Muscle of leg (tissue), 11 donors: ENCODE results near the gene KCNQ1OT1. TPM values are rescaled to one million over a fixed set of nuclear protein-coding genes. Genes with fewer than 3 reads are reported as not detected.

Experiments used
- DNase-seq: peaks from one replicate; pipeline ENCODE4 v3.0.0; 2013
- H3K27ac ChIP-seq: one replicate; pipeline ENCODE4 v1.5.1; 2013; ENCODE audit warnings: mild to moderate bottlenecking, low read length, control low read depth
- H3K27me3 ChIP-seq: one replicate; pipeline ENCODE4 v1.6.1; 2013; ENCODE audit warnings: low read length; ENCODE audit not compliant: control insufficient read depth, insufficient read depth
- H3K36me3 ChIP-seq: one replicate; pipeline ENCODE4 v1.6.1; 2013; ENCODE audit warnings: low read length; ENCODE audit not compliant: control insufficient read depth, insufficient read depth
- H3K4me1 ChIP-seq: one replicate; pipeline ENCODE4 v1.6.1; 2013; ENCODE audit warnings: low read length; ENCODE audit not compliant: control insufficient read depth, insufficient read depth
- H3K4me3 ChIP-seq: one replicate; pipeline ENCODE4 v1.5.1; 2013; ENCODE audit warnings: low read length, control low read depth
- H3K9me3 ChIP-seq: replicated peaks from 2 replicates; pipeline ENCODE4 v1.6.1; 2013; ENCODE audit warnings: low read depth, low read length; ENCODE audit not compliant: control insufficient read depth
- WGBS: methylation state at CpG from one replicate; pipeline ENCODE4 v1.1.5; 2013; ENCODE audit warnings: missing lambda C conversion rate; ENCODE audit not compliant: insufficient coverage; 5-methylcytosine and 5-hydroxymethylcytosine counted together
- polyA plus RNA-seq, 8 donors: library from polyadenylated mRNA; unstranded; fragments of 120-200 nt; gene quantifications; one replicate each; pipeline versions ENCODE4 v1.2.1 to v1.2.3, GENCODE V29; 2013; ENCODE audit warnings: inconsistent platforms in 1 of 8, low replicate concordance in 1 of 8; ENCODE audit not compliant: insufficient read length in 8 of 8, insufficient read depth in 1 of 8
- total RNA-seq: library from RNA; stranded (reverse); fragments of 120-200 nt; gene quantifications from one replicate; pipeline ENCODE4 v1.2.4, GENCODE V29; 2013

The KCNQ1OT1 gene
- total and polyA plus RNA-seq, 9 donors = 0.45 to 10.8 (median 1.00) TPM

DNA sequence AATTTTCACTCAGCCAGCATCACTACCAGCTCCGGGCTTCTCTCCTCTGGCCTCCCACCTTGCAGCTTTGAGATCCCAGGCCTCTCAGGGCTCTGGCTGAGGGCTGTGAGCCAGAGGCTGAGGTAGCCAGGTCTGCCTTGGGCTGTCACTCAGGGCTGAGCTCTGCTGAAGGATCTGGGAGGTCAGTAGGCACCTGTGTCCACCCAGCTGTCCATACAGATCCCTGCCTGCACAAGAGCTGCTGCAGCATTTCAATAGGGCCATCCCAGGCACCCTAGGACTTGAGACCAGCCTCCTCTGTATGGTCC is 12.6 kb downstream of the KCNQ1OT1 start:
- peaks cover 27% of the 10 kb centered on the region for H3K36me3 ChIP-seq
- DNase-seq = no peak
- H3K4me3 ChIP-seq = no peak overlapping the region
- peaks cover 72% of the 10 kb centered on the region for H3K4me1 ChIP-seq
- no peaks in the 10 kb centered on the region for H3K9me3 ChIP-seq
- H3K27ac ChIP-seq = no peak overlapping the region
- WGBS = 29% methylated on average over 1 of the region's 1 CpG
- no peaks in the 10 kb centered on the region for H3K27me3 ChIP-seq

DNA sequence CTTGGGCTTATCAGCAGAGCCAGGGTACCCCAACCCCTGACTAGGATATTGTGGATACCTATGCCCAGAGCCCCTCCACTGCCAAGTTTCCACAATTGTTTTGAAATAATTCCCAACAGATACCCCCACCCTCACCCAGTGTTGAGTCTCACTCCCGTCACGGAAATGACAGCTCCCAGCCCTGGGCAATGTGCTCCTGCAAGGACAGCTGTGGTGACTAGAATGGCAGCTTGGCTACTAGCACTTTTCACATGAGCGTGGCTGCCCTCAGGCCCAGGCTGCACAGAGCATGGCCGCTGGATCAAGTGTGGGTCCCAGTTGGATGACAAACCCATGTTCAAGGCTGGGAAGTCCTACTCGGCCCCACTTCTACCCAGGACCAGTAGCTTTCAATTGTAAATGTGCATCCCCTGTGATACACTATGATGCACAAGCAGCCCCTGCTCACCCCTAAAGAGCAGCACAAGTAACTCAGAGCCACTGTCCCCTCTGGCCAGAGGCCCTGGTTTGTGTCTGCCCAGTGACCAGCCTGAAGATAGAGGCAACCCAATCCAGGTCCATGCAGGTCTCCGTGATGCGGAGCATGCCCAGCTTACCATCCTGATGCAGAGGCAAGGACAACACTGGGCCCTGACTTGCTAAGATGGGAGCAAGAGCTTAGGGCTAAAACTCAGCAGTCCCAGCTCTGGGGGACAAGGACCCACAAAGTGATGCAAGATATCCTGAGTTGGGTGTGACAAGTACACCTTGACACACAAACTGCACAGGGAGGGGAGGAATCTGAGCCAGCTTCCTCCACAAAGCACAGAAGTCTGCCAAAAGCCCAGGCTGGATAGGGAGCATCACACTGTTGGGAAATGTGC is 13.2 kb downstream of the KCNQ1OT1 start:
- Histone ChIP-seq H3K36me3 (peaks cover 28% of the 10 kb centered on the region), H3K4me3 (no peak overlapping the region), H3K9me3 (no peaks in the 10 kb centered on the region), H3K4me1 (peaks cover 66% of the 10 kb centered on the region), H3K27ac (no peak overlapping the region), H3K27me3 (no peaks in the 10 kb centered on the region)
- WGBS = 85% methylated on average over 7 of the region's 7 CpGs
- no peak for DNase-seq

DNA sequence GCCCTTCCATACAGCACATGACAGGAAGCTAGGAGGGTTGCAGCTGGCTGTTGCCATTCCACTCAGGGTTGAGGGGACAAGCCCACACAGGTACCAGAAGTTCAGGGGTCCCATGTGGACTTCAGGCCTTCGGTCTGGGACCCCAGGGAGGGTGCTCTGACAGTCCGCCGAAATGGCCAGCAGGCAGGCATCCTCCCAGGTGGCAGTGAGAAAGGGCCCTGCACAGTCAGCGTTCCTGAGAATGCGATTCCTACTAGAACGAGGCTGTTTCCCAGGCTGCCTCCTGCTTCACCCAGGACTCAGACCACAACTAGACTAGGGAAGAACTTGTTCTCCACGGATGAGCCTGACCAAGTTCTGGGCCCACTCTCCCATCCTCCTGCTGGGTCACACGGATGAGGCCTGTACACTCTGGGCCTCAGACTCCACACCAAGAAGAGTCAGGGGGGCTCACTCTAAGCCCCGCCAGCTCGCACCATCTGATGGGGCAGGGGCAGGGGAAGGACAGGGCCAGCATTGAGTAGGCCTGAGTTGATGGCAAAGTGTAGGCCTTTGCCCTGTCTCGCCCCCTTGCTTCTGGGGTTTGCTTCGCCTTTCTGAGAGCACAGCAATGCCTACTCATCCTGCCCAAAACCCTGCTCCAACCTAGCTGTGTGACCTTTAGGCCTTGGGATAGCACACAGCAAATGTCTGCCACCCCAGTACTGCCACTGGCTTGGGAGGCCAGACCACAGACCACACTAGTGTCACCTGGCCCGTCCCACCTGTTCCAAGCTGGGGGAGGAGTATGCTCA is 14.0 kb downstream of the KCNQ1OT1 start:
- DNase-seq = no peak
- Histone ChIP-seq H3K27ac (no peak overlapping the region), H3K27me3 (no peaks in the 10 kb centered on the region), H3K4me3 (no peak overlapping the region), H3K36me3 (peaks cover 28% of the 10 kb centered on the region), H3K9me3 (no peaks in the 10 kb centered on the region), H3K4me1 (peaks cover 58% of the 10 kb centered on the region)
- 82% methylated on average over 10 of the region's 13 CpGs for WGBS

DNA sequence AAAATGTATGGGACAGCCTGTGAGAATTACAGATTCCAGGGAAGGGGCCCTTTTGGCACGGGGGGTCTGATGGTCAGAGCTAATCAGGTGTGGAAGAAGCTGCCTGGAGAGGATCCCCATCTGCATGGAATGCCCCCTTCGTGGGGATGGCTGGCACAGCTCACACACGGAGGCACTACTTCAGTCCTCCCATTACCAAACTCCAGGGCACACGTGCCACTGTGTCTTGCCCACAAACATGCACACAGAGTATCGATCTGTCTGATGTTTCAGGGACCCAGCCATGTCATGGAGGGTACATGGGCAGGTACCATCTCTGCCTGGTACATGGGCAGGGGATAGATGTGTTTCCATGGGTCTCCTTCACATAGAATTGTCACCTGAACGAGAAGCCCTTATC is 14.7 kb downstream of the KCNQ1OT1 start:
- Histone ChIP-seq H3K4me3 (no peak overlapping the region), H3K4me1 (peaks cover 51% of the 10 kb centered on the region), H3K9me3 (no peaks in the 10 kb centered on the region), H3K27ac (no peak overlapping the region), H3K27me3 (no peaks in the 10 kb centered on the region), H3K36me3 (peaks cover 28% of the 10 kb centered on the region)
- no peak for DNase-seq
- WGBS = 82% methylated on average over 2 of the region's 6 CpGs

DNA sequence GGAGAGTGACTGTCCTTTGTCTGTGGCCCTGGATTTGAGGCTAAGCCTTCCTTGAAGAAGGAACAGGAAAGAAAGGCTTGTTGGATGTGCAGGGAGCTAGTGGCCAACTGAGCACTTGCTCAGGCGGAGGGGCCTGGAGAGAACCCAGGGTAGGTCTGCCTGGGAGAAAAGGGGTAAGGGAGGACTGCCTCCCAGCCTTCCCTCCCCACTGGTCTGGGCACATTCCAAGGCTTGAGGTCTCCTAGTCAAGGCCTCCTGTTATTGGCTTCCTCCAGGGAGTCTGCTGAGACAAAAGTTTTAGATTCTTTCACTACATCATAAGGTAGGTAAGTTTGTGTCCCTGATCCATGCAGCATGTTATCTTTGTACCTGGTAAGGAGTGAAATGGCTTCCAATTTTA is 15.2 kb downstream of the KCNQ1OT1 start:
- no CpG with 5 or more reads among the region's 1 CpG for WGBS
- DNase-seq = no peak
- no peaks in the 10 kb centered on the region for H3K27me3 ChIP-seq
- H3K27ac ChIP-seq = no peak overlapping the region
- peaks cover 28% of the 10 kb centered on the region for H3K36me3 ChIP-seq
- H3K4me3 ChIP-seq = no peak overlapping the region
- peaks cover 46% of the 10 kb centered on the region for H3K4me1 ChIP-seq
- H3K9me3 ChIP-seq = no peaks in the 10 kb centered on the region

DNA sequence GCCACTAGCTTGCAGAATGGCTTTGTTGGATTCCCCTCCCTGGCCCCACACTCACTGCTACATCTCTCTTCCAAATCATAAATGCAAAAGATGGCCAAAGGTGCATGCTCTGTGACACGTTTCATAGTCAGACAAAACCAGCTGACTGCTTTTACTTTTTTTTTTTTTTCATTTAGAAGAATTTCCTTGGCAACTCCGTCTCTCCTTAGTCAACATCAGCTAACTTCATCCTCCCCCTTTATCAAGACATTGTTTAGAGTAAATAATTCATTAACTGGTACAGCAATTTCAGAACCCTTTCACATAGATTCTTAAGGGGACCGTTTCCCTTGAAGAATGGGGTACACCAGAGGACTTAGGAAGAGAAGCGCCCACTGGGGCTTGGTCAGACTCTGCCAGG is 16.0 kb downstream of the KCNQ1OT1 start:
- peaks cover 38% of the 10 kb centered on the region for H3K4me1 ChIP-seq
- H3K27ac ChIP-seq = no peak overlapping the region
- no peaks in the 10 kb centered on the region for H3K27me3 ChIP-seq
- DNase-seq = no peak
- WGBS = no CpG with 5 or more reads among the region's 4 CpGs
- H3K36me3 ChIP-seq = peaks cover 24% of the 10 kb centered on the region
- no peaks in the 10 kb centered on the region for H3K9me3 ChIP-seq
- no peak overlapping the region for H3K4me3 ChIP-seq

DNA sequence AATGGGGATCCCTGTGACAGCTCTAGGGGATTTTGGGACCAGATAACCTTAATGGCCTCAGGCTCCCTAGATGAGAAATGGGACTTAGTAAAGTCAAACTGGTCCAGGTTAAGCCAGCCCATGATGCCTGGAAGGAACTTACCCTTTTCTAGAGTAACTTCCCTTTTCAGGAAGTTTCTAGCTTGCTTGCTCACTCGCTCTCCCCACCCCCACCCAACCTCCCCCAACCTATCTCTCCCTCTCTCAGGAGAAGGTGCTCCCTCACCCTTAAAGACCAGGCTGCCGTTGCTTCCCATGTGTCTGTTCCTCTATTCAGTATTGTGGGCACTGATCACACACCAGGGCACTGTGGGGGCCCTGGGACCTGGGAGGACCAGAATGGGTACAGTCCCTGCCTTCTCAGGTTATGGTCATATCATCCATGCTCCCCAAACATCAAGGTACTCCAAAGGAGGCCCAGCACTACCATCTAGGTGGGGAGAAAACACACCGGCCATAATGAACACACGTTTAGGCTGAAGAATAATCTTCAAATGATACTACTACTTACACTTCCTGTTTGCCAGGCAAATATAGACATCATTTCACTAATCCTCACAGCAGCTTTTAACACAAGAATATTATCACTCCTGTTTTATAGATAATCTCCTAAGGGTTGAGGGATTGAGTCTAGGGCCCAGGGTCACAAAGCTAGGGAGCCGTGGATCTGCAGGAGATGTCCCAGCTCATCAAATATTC is 18.2 kb downstream of the KCNQ1OT1 start:
- no peaks in the 10 kb centered on the region for H3K27me3 ChIP-seq
- H3K9me3 ChIP-seq = no peaks in the 10 kb centered on the region
- peaks cover 13% of the 10 kb centered on the region for H3K36me3 ChIP-seq
- DNase-seq = no peak
- 64% methylated on average over 4 of the region's 5 CpGs for WGBS
- no peak overlapping the region for H3K4me3 ChIP-seq
- no peak overlapping the region for H3K27ac ChIP-seq
- H3K4me1 ChIP-seq = peaks cover 18% of the 10 kb centered on the region

DNA sequence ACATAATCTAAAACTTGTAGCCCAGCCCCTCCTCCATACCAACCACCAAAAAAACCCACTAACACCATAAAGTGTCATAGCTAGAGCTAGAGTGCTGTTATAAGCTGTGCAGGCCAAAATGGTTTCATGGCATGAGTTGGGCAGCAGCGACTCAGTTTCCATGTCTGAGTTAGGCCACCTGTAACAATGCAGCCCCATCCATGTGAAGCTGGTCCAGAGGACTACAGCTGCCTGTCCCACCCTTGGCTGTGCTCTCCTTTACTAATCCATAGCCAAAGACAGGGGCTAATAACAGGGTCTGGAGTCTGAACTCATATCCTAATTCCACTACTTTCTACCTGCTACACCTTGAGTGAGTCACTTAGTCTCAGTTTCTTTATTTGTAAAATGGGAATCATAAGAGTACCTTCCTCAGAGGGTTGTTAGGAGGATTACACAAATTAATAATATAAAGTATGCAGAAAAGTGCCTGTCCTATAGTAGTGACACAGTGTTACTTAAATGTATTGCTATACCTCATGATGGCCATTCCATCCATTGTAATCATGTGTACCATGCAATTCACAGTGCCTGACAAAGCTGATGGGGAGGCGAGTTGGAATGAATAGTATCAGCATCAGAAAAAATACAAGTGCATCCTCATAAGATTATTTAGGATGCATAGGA is 20.6 kb downstream of the KCNQ1OT1 start:
- H3K4me3 ChIP-seq = no peak overlapping the region
- no peak for DNase-seq
- H3K27me3 ChIP-seq = no peaks in the 10 kb centered on the region
- H3K4me1 ChIP-seq = peaks cover 22% of the 10 kb centered on the region
- WGBS = 82% methylated on average over 1 of the region's 2 CpGs
- no peak overlapping the region for H3K27ac ChIP-seq
- H3K36me3 ChIP-seq = peaks cover 5% of the 10 kb centered on the region
- H3K9me3 ChIP-seq = no peaks in the 10 kb centered on the region

DNA sequence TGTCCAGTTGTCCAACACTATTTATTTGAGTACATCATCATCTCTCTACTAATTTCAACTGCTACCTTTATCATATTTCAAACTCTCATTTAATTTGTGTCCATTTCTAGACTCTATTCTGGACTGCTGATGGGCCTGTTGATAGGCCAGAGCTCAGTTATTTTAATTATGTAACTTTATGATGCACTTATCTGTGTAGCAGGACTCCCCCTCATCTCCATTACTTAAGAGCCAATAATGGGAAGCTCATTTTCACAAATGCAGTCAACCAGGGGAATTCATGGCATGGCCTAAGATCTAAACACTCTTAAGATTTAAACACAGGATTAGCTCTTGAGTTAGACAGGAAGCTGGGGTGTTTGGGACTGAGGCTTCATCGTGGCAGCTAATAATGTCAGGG is 21.4 kb downstream of the KCNQ1OT1 start:
- peaks cover 8% of the 10 kb centered on the region for H3K36me3 ChIP-seq
- no peak overlapping the region for H3K27ac ChIP-seq
- H3K9me3 ChIP-seq = no peaks in the 10 kb centered on the region
- no peaks in the 10 kb centered on the region for H3K27me3 ChIP-seq
- H3K4me1 ChIP-seq = peaks cover 23% of the 10 kb centered on the region
- WGBS = 14% methylated on average over 1 of the region's 1 CpG
- no peak overlapping the region for H3K4me3 ChIP-seq
- DNase-seq = no peak
